ENCODE measurements around the gene TEDC1.

- TF ChIP-seq, protein P1, sequence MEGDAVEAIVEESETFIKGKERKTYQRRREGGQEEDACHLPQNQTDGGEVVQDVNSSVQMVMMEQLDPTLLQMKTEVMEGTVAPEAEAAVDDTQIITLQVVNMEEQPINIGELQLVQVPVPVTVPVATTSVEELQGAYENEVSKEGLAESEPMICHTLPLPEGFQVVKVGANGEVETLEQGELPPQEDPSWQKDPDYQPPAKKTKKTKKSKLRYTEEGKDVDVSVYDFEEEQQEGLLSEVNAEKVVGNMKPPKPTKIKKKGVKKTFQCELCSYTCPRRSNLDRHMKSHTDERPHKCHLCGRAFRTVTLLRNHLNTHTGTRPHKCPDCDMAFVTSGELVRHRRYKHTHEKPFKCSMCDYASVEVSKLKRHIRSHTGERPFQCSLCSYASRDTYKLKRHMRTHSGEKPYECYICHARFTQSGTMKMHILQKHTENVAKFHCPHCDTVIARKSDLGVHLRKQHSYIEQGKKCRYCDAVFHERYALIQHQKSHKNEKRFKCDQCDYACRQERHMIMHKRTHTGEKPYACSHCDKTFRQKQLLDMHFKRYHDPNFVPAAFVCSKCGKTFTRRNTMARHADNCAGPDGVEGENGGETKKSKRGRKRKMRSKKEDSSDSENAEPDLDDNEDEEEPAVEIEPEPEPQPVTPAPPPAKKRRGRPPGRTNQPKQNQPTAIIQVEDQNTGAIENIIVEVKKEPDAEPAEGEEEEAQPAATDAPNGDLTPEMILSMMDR (IDR thresholded peaks at IDR 0.05), result no peak
- no peak for TF ChIP-seq CHD2 (IDR thresholded peaks at IDR 0.05; ENCODE audit: low read length, partially characterized antibody)
- no peak for TF ChIP-seq GABPA (IDR thresholded peaks at IDR 0.05; ENCODE audit: low read depth)
- no peak for TF ChIP-seq RFX5 (IDR thresholded peaks at IDR 0.05; ENCODE audit: low read length)
- no peak for TF ChIP-seq EP300 (IDR thresholded peaks at IDR 0.05; ENCODE audit: borderline replicate concordance in 1 of 2, low read depth in 1 of 2, low read length in 1 of 2)
- no peak for TF ChIP-seq IRF3 (IDR thresholded peaks at IDR 0.05; ENCODE audit: low read depth, low read length)
- no peak for TF ChIP-seq YY1 (IDR thresholded peaks at IDR 0.05; ENCODE audit: low read depth)
- no peak for TF ChIP-seq FOXM1 (IDR thresholded peaks at IDR 0.05; ENCODE audit: low read depth)
- TF ChIP-seq MAX (IDR thresholded peaks at IDR 0.05; ENCODE audit: low read depth), result no peak
- TF ChIP-seq JUND (IDR thresholded peaks at IDR 0.05), result no peak
- no peak for TF ChIP-seq SMC3 (IDR thresholded peaks at IDR 0.05; ENCODE audit: low read depth, low read length)
- no peak for TF ChIP-seq RXRA (IDR thresholded peaks at IDR 0.05; ENCODE audit: borderline replicate concordance, low read depth)
- TF ChIP-seq USF2 (IDR thresholded peaks at IDR 0.05; ENCODE audit: borderline replicate concordance, low read depth, low read length), result no peak
- no peak for TF ChIP-seq NFIC (IDR thresholded peaks at IDR 0.05; ENCODE audit: borderline replicate concordance)
Observed at GRCh38 chr14:105496831-105497591, 6.0 kb downstream of the TEDC1 start.

Data from SK-N-SH (cell line).